Neutrophil (primary cell): ENCODE data around the gene SLC4A4.

Source experiments
- H3K27ac ChIP-seq: fragments of 200-600 bp; sonication (generic); 2 replicates; pipeline ENCODE4 v1.5.1; 2016; ENCODE audit warnings: mild to moderate bottlenecking, moderate library complexity
- H3K27me3 ChIP-seq: fragments of 200-600 bp; sonication (generic); 2 replicates; pipeline ENCODE4 v1.6.0; 2016; ENCODE audit warnings: mild to moderate bottlenecking
- H3K36me3 ChIP-seq: fragments of 200-600 bp; sonication (generic); 2 replicates; pipeline ENCODE4 v1.5.1; 2017
- H3K4me1 ChIP-seq, 2 experiments: fragments of 200-600 bp in 1 of 2; sonication (generic) in 1 of 2; 1 replicate in 1 of 2; 2 replicates in 1 of 2; pipeline versions ENCODE4 v1.5.1 to v1.6.1; 2013 to 2016; ENCODE audit warnings: low read depth in 1 of 2, low read length in 1 of 2, mild to moderate bottlenecking in 1 of 2, moderate library complexity in 1 of 2; ENCODE audit not compliant: control insufficient read depth in 1 of 2, insufficient read depth in 1 of 2
- H3K4me3 ChIP-seq, 2 experiments: fragments of 200-600 bp in 1 of 2; sonication (generic) in 1 of 2; 1 replicate in 1 of 2; 2 replicates in 1 of 2; pipeline ENCODE4 v1.5.1; 2013 to 2016; ENCODE audit warnings: low read depth in 1 of 2, low read length in 1 of 2, mild to moderate bottlenecking in 1 of 2, moderate library complexity in 1 of 2
- H3K9me3 ChIP-seq: fragments of 200-600 bp; sonication (generic); 2 replicates; pipeline ENCODE4 v1.5.1; 2016
- TF ChIP-seq, protein P1 (sequence below): fragments of 200-600 bp; sonication (generic); IDR thresholded peaks from 2 replicates; pipeline ENCODE4 v1.5.1; 2016; ENCODE audit warnings: antibody characterized with exemption

SLC4A4 gene

DNA sequence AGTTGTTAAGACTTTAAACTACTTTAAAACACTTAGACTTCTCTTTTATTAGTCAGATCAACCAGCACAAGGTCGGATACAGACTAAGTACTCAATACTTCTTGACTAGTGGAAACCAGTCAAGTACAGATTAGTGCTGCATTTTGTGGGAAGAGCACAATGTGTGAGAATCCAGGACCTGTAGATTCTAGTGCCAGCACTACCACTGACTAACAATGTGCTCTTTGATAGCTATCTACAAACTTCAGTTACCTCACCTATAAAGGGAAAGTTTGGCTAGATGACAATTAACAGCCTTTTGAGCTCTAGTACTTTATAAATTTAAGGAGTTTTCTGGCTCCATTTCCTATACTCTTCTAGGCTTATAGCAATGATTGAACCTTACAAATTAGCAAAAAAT, 181.5 kb downstream of the SLC4A4 start:
- TF ChIP-seq, protein P1, sequence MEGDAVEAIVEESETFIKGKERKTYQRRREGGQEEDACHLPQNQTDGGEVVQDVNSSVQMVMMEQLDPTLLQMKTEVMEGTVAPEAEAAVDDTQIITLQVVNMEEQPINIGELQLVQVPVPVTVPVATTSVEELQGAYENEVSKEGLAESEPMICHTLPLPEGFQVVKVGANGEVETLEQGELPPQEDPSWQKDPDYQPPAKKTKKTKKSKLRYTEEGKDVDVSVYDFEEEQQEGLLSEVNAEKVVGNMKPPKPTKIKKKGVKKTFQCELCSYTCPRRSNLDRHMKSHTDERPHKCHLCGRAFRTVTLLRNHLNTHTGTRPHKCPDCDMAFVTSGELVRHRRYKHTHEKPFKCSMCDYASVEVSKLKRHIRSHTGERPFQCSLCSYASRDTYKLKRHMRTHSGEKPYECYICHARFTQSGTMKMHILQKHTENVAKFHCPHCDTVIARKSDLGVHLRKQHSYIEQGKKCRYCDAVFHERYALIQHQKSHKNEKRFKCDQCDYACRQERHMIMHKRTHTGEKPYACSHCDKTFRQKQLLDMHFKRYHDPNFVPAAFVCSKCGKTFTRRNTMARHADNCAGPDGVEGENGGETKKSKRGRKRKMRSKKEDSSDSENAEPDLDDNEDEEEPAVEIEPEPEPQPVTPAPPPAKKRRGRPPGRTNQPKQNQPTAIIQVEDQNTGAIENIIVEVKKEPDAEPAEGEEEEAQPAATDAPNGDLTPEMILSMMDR = no peak
- no peaks in the 10 kb centered on the region for H3K4me1 ChIP-seq
- no peak overlapping the region for H3K27ac ChIP-seq
- H3K27me3 ChIP-seq = no peaks in the 10 kb centered on the region
- H3K4me3 ChIP-seq = no peak overlapping the region
- H3K9me3 ChIP-seq = no peaks in the 10 kb centered on the region
- no peaks in the 10 kb centered on the region for H3K36me3 ChIP-seq

DNA sequence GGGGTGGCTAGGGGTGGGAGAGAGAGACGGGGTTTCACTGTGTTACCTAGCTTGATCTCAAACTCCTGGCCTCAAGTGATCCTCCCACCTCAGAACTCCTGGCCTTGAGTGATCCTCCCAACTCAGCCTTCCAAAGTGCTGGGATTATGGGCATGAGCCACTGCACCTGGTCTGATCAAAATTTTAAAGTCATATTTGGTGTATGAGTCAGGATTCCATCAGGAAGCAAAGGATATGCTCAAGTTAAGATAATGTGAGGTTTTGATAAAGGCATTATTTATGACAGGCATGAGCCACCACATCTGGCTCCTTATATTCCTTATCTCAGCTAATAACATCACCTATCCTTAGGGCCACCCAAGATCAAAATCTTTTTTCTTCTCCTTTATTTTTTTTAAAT, 182.0 kb downstream of the SLC4A4 start:
- TF ChIP-seq, protein P1 = no peak
- H3K27me3 ChIP-seq = no peaks in the 10 kb centered on the region
- H3K36me3 ChIP-seq = no peaks in the 10 kb centered on the region
- H3K27ac ChIP-seq = no peak overlapping the region
- H3K4me3 ChIP-seq = no peak overlapping the region
- no peaks in the 10 kb centered on the region for H3K9me3 ChIP-seq
- H3K4me1 ChIP-seq = no peaks in the 10 kb centered on the region

DNA sequence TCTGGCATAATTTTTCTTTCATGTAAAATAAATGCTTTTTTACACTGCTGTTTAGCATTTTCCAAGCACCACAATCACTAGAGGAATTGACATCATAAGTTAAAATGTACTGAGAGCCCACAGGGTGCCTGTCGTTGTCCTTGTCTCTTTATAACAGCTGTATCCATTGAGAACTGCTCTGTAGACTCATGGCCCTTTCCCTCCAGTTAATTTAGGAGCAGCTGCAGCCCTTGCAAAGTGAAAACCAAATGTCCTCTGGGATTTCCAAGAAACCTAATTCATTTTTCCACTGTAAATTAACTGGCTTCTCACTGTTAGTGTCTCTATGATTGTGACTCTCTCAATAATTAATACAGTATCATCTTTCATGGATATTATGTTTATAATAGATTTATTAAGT, 185.9 kb downstream of the SLC4A4 start:
- TF ChIP-seq, protein P1 = no peak

DNA sequence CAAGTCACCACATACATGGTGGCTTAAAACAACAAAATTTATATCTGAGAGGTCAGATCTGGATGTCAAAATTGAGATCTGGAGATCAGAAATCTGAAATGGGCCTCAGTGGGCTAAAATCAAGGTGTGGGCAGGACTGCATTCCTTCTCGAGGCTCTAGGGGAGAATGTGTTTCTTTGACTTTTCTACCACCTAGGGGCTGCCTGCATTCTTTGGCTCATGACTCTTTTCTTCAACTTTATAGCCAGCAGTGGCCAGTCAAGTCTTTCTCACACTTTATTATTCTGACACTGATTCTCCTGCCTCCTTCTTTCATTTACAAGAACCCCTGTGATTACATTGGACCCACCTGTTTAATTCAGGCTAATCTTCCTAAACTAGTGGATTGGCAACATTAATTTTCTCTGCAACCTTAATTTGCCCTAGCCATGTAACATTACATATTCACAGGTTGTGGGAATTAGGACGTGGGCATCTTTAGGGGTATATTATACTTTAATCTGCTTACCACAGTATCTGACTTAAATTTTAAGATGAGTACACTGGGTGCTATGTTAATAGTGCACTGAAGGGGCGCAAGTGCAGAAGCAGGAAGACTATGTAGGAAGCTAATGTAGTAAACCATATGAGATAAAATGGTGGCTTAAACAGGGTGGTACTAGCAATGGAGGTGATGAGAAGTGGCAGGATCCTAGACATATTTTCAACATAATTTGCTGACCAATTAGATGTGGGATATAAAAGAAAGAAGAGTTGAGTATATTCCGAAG, 188.0 kb downstream of the SLC4A4 start:
- H3K9me3 ChIP-seq = no peaks in the 10 kb centered on the region
- TF ChIP-seq, protein P1 = no peak
- H3K36me3 ChIP-seq = no peaks in the 10 kb centered on the region
- no peak overlapping the region for H3K27ac ChIP-seq
- H3K4me3 ChIP-seq = no peak overlapping the region
- no peaks in the 10 kb centered on the region for H3K4me1 ChIP-seq
- no peaks in the 10 kb centered on the region for H3K27me3 ChIP-seq

More for the DNA sequence above, 185.9 kb downstream of the SLC4A4 start:
- Histone ChIP-seq H3K27ac (no peak overlapping the region), H3K9me3 (no peaks in the 10 kb centered on the region), H3K27me3 (no peaks in the 10 kb centered on the region), H3K4me1 (no peaks in the 10 kb centered on the region), H3K36me3 (no peaks in the 10 kb centered on the region), H3K4me3 (no peak overlapping the region)

DNA sequence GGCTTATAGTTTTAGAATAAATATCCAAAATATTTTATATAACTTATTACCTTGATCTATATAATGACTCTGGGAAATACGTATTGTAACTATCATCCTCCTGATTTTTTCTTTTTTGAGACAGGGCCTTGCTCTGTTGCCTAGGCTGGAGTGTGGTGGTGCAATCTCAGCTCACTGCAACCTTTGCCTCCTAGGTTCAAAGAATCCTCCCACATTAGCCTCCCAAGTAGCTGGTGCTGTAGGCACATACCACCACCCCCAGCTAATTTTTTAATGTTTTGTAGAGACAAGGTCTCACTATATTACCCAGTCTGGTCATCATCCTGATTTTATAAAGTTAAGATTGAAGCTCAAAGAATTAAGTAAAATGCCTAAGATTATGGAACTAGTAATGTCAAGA, 193.6 kb downstream of the SLC4A4 start:
- Histone ChIP-seq H3K9me3 (no peaks in the 10 kb centered on the region), H3K27me3 (no peaks in the 10 kb centered on the region), H3K36me3 (no peaks in the 10 kb centered on the region), H3K4me3 (no peak overlapping the region), H3K27ac (no peak overlapping the region), H3K4me1 (no peaks in the 10 kb centered on the region)
- TF ChIP-seq, protein P1 = no peak
